Measurements from ENCODE around the gene MPLKIP. TPM values are rescaled to one million over a fixed set of nuclear protein-coding genes. Genes with fewer than 3 reads are reported as not detected.
"Not testable (repeated sequence)": the region's sequence is repeated elsewhere in the genome, so short reads cannot be mapped to it uniquely, and the experiment has no call there.

The MPLKIP gene
- total RNA-seq, 1 experiment from 2014 or later, result 52.2 TPM

GRCh38 chr7:40133561-40134427, 628 bp downstream of the MPLKIP start:
- peak; percentile 39 for DNase-seq (ENCODE audit: low read depth)

GRCh38 chr7:40122940-40123254, 11.5 kb downstream of the MPLKIP start:
- DNase-seq (ENCODE audit: low read depth), result no peak

GRCh38 chr7:40122100-40122939, 12.1 kb downstream of the MPLKIP start:
- not testable (repeated sequence) for DNase-seq (ENCODE audit: low read depth)

- DNase-seq (ENCODE audit: low read depth), result no peak
These were observed 14.4 kb downstream of the MPLKIP start for GRCh38 chr7:40120020-40120419.

- not testable (repeated sequence) for DNase-seq (ENCODE audit: low read depth)
These were observed 16.2 kb downstream of the MPLKIP start for GRCh38 chr7:40118201-40118600.

GRCh38 chr7:40117199-40117598, 17.2 kb downstream of the MPLKIP start:
- not testable (repeated sequence) for DNase-seq (ENCODE audit: low read depth)

GRCh38 chr7:40115936-40116335, 18.5 kb downstream of the MPLKIP start:
- DNase-seq (ENCODE audit: low read depth), result no peak

GRCh38 chr7:40105879-40106473, 28.4 kb downstream of the MPLKIP start:
- DNase-seq (ENCODE audit: low read depth), result peak; percentile 8

GRCh38 chr7:40102897-40103296, 31.5 kb downstream of the MPLKIP start:
- DNase-seq (ENCODE audit: low read depth), result no peak

GRCh38 chr7:40101201-40101600, 33.2 kb downstream of the MPLKIP start:
- no peak for DNase-seq (ENCODE audit: low read depth)

GRCh38 chr7:40099837-40100236, 34.6 kb downstream of the MPLKIP start:
- no peak for DNase-seq (ENCODE audit: low read depth)

GRCh38 chr7:40098810-40099209, 35.6 kb downstream of the MPLKIP start:
- DNase-seq (ENCODE audit: low read depth), result no peak

- no peak for DNase-seq (ENCODE audit: low read depth)
These were observed 36.7 kb downstream of the MPLKIP start for GRCh38 chr7:40097728-40098127.

- no peak for DNase-seq (ENCODE audit: low read depth)
These were observed 38.6 kb downstream of the MPLKIP start for GRCh38 chr7:40095695-40096327.

GRCh38 chr7:40095230-40095629, 39.2 kb downstream of the MPLKIP start:
- DNase-seq (ENCODE audit: low read depth), result no peak

- no peak for DNase-seq (ENCODE audit: low read depth)
These were observed 40.6 kb downstream of the MPLKIP start for GRCh38 chr7:40093631-40094350.

- DNase-seq (ENCODE audit: low read depth), result no peak
These were observed 42.2 kb downstream of the MPLKIP start for GRCh38 chr7:40092182-40092581.

GRCh38 chr7:40077849-40078248, 56.6 kb downstream of the MPLKIP start:
- no peak for DNase-seq (ENCODE audit: low read depth)
